CD4-positive, alpha-beta T cell treated with Interleukin-2 at 100 ng/mL for 4 hours (primary cell): ENCODE measurements around the gene RSF1.

Experiments
- DNase-seq: peaks from one replicate; pipeline ENCODE4 v3.0.0-alpha.2; 2020; ENCODE audit warnings: low spot score

The RSF1 gene

GRCh38 chr11:77619576-77620198 lies 200.8 kb downstream of the RSF1 start:
- peak; percentile 57 for DNase-seq

- DNase-seq: no peak
Measured at GRCh38 chr11:77617892-77618291, 202.6 kb downstream of the RSF1 start.

GRCh38 chr11:77611921-77612320 lies 208.6 kb downstream of the RSF1 start:
- no peak for DNase-seq
